H1 (cell line): ENCODE results near the gene OSBP2. TPM values are rescaled to one million over a fixed set of nuclear protein-coding genes. Genes with fewer than 3 reads are reported as not detected.

Source experiments
- CTCF ChIA-PET: fragments of 300-600 bp; sonication (Branson Sonifier 250); formaldehyde crosslinking; loops from one replicate; lab custom pipeline; 2021; ENCODE audit not compliant: partially characterized antibody; lab: Charles Lee
- POLR2A ChIA-PET: fragments of 300-600 bp; sonication (Branson Sonifier 250); formaldehyde crosslinking; loops from one replicate; lab custom pipeline; 2021; ENCODE audit warnings: inconsistent platforms; ENCODE audit not compliant: partially characterized antibody; lab: Charles Lee
- DNase-seq, 2 experiments: peaks; one replicate each; pipeline versions ENCODE4 v3.0.0 to v3.0.0-alpha.2; 2010 to 2022; ENCODE audit warnings: low spot score in 2 of 2, low read depth in 1 of 2, mixed read lengths in 1 of 2
- FAIRE-seq: peaks from 2 replicates; lab custom pipeline; 2011; peaks lifted over from hg19 to GRCh38; lab: Jason Lieb, UNC
- H2AFZ ChIP-seq: 2 replicates; pipeline ENCODE4 v1.8.1; 2012; ENCODE audit warnings: low read length, inconsistent platforms
- H2AK5ac ChIP-seq: 2 replicates; pipeline ENCODE4 v1.6.1; 2013; ENCODE audit warnings: low read depth, low read length
- H2BK120ac ChIP-seq: replicated peaks from 2 replicates; pipeline ENCODE3; 2013; ENCODE audit warnings: low read depth, low read length, inconsistent platforms
- H2BK12ac ChIP-seq: 2 replicates; pipeline ENCODE4 v1.6.1; 2013; ENCODE audit warnings: low read depth, low read length
- H2BK15ac ChIP-seq: 2 replicates; pipeline ENCODE4 v1.6.1; 2013; ENCODE audit warnings: low read length
- H2BK20ac ChIP-seq: 2 replicates; pipeline ENCODE4 v1.6.1; 2013; ENCODE audit warnings: low read length
- H2BK5ac ChIP-seq: 2 replicates; pipeline ENCODE4 v1.6.1; 2013; ENCODE audit warnings: low read depth, low read length
- H3K14ac ChIP-seq: 2 replicates; pipeline ENCODE4 v1.6.1; 2013; ENCODE audit warnings: inconsistent platforms; ENCODE audit not compliant: insufficient read length
- H3K18ac ChIP-seq: 2 replicates; pipeline ENCODE4 v1.6.1; 2013; ENCODE audit warnings: low read length; ENCODE audit errors: extremely low read depth
- H3K23ac ChIP-seq: 2 replicates; pipeline ENCODE4 v1.6.1; 2013; ENCODE audit warnings: inconsistent platforms; ENCODE audit not compliant: insufficient read length
- H3K23me2 ChIP-seq: 2 replicates; pipeline ENCODE4 v1.6.1; 2013; ENCODE audit warnings: low read depth, low read length
- H3K27ac ChIP-seq: 2 replicates; pipeline ENCODE4 v1.6.1; 2011; ENCODE audit warnings: low read depth, low read length, inconsistent platforms
- H3K27me3 ChIP-seq, 4 experiments: replicated peaks in 1 of 4; 1 replicate in 1 of 4; 2 replicates in 3 of 4; pipeline versions ENCODE4 v1.6.1 to v1.8.1; 2011 to 2013; ENCODE audit warnings: low read length in 3 of 4, mild to moderate bottlenecking in 3 of 4, inconsistent platforms in 2 of 4, mixed read lengths in 2 of 4, moderate library complexity in 1 of 4; ENCODE audit not compliant: control insufficient read depth in 3 of 4, insufficient read depth in 3 of 4; ENCODE audit errors: extremely low read depth in 1 of 4
- H3K36me3 ChIP-seq, 4 experiments: 2 replicates each; pipeline versions ENCODE4 v1.6.1 to v1.8.1; 2011 to 2013; ENCODE audit warnings: mild to moderate bottlenecking in 4 of 4, low read length in 3 of 4, moderate library complexity in 2 of 4, control low read depth in 1 of 4, inconsistent platforms in 1 of 4; ENCODE audit not compliant: insufficient read depth in 4 of 4, control insufficient read depth in 2 of 4
- H3K4ac ChIP-seq: replicated peaks from 2 replicates; pipeline ENCODE3; 2013; ENCODE audit warnings: low read length, low read depth, mixed read lengths, inconsistent platforms; ENCODE audit not compliant: insufficient read length
- H3K4me1 ChIP-seq, 4 experiments: replicated peaks in 1 of 4; 1 replicate in 1 of 4; 2 replicates in 3 of 4; pipeline versions ENCODE4 v1.6.1 to v1.8.1; 2011 to 2013; ENCODE audit warnings: low read length in 3 of 4, inconsistent platforms in 2 of 4, mixed read lengths in 1 of 4; ENCODE audit not compliant: insufficient read depth in 4 of 4, control insufficient read depth in 3 of 4
- H3K4me2 ChIP-seq, 2 experiments: 2 replicates each; pipeline versions ENCODE4 v1.6.1 to v1.8.1; 2011 to 2013; ENCODE audit warnings: low read depth in 2 of 2, low read length in 2 of 2, control low read depth in 1 of 2, inconsistent platforms in 1 of 2, mild to moderate bottlenecking in 1 of 2; ENCODE audit not compliant: insufficient read depth in 1 of 2
- H3K4me3 ChIP-seq, 4 experiments: fragments of 200-600, 300-600 bp in 1 of 4; sonication (generic), shearing (Covaris generic), sonication (Bioruptor Twin) in 1 of 4; 2 replicates each; pipeline versions ENCODE4 v1.5.1 to v1.8.1; 2011 to 2016; ENCODE audit warnings: low read length in 4 of 4, low read depth in 3 of 4, control low read depth in 2 of 4, inconsistent platforms in 2 of 4, mild to moderate bottlenecking in 2 of 4, mixed read lengths in 1 of 4, moderate library complexity in 1 of 4; ENCODE audit not compliant: insufficient read depth in 2 of 4; ENCODE audit errors: extremely low read depth in 1 of 4
- H3K56ac ChIP-seq: replicated peaks from 2 replicates; pipeline ENCODE3; 2013; ENCODE audit warnings: low read depth, mild to moderate bottlenecking, mixed read lengths, low read length, inconsistent platforms; ENCODE audit not compliant: insufficient read length
- H3K79me1 ChIP-seq: 2 replicates; pipeline ENCODE4 v1.6.1; 2013; ENCODE audit warnings: low read depth, low read length, control low read depth
- H3K79me2 ChIP-seq, 2 experiments: 2 replicates each; pipeline versions ENCODE4 v1.6.1 to v1.8.1; 2012 to 2013; ENCODE audit warnings: low read length in 2 of 2, mild to moderate bottlenecking in 2 of 2, inconsistent platforms in 1 of 2; ENCODE audit not compliant: insufficient read depth in 2 of 2, control insufficient read depth in 1 of 2
- H3K9ac ChIP-seq, 4 experiments: replicated peaks in 1 of 4; 1 replicate in 1 of 4; 2 replicates in 3 of 4; pipeline versions ENCODE4 v1.6.1 to v1.8.1; 2011 to 2013; ENCODE audit warnings: low read depth in 3 of 4, low read length in 3 of 4, control low read depth in 2 of 4, mild to moderate bottlenecking in 2 of 4, moderate library complexity in 2 of 4, inconsistent platforms in 1 of 4; ENCODE audit errors: extremely low read depth in 1 of 4
- H3K9me3 ChIP-seq, 2 experiments: 2 replicates each; pipeline versions ENCODE4 v1.6.1 to v1.8.1; 2012 to 2013; ENCODE audit warnings: mild to moderate bottlenecking in 2 of 2, moderate library complexity in 2 of 2, control low read depth in 1 of 2, inconsistent platforms in 1 of 2, low read depth in 1 of 2, low read length in 1 of 2, mixed read lengths in 1 of 2; ENCODE audit not compliant: insufficient read depth in 2 of 2
- H4K20me1 ChIP-seq, 2 experiments: replicated peaks in 1 of 2; 2 replicates each; pipeline versions ENCODE3 to v1.8.1; 2011 to 2013; ENCODE audit warnings: inconsistent platforms in 2 of 2, low read length in 2 of 2, mild to moderate bottlenecking in 1 of 2; ENCODE audit not compliant: insufficient read depth in 2 of 2, control insufficient read depth in 1 of 2
- H4K5ac ChIP-seq: 2 replicates; pipeline ENCODE4 v1.6.1; 2013; ENCODE audit warnings: low read length, low read depth, mixed read lengths, inconsistent platforms; ENCODE audit not compliant: insufficient read length
- H4K8ac ChIP-seq: 2 replicates; pipeline ENCODE4 v1.8.0; 2013; ENCODE audit warnings: mild to moderate bottlenecking, moderate library complexity, low read length, inconsistent platforms; ENCODE audit not compliant: insufficient read depth; ENCODE audit errors: extremely low read depth
- H4K91ac ChIP-seq: replicated peaks from 2 replicates; pipeline ENCODE3; 2013; ENCODE audit warnings: low read length, mixed read lengths, inconsistent platforms; ENCODE audit not compliant: insufficient read length
- BACH1 ChIP-seq: IDR thresholded peaks from 2 replicates; pipeline ENCODE4 v1.6.1; 2012; ENCODE audit warnings: low read length, improper control_type of control experiment
- CBX5 ChIP-seq: fragments of 300-800, 300-1000 bp; sonication (generic); IDR thresholded peaks from 2 replicates; pipeline ENCODE4 v1.7.1; 2016; ENCODE audit warnings: antibody characterized with exemption, low read length, low read depth
- CHD1 ChIP-seq: IDR thresholded peaks from 2 replicates; pipeline ENCODE4 v1.6.1; 2012; ENCODE audit warnings: low read depth, low read length, improper control_type of control experiment
- CREB1 ChIP-seq: IDR thresholded peaks from 2 replicates; pipeline ENCODE4 v1.6.1; 2012; ENCODE audit warnings: inconsistent platforms
- POU5F1 ChIP-seq: IDR thresholded peaks from 2 replicates; pipeline ENCODE4 v1.6.1; 2011; ENCODE audit warnings: low read depth, mild to moderate bottlenecking, low read length, moderate library complexity
- RAD21 ChIP-seq, 2 experiments: IDR thresholded peaks in 1 of 2; conservative IDR thresholded peaks in 1 of 2; 2 replicates each; pipeline ENCODE4 v1.6.1; 2011; ENCODE audit warnings: low read depth in 2 of 2, low read length in 2 of 2, improper control_type of control experiment in 1 of 2, inconsistent platforms in 1 of 2, mild to moderate bottlenecking in 1 of 2, moderate library complexity in 1 of 2
- RFX5 ChIP-seq: IDR thresholded peaks from 2 replicates; pipeline ENCODE4 v1.6.1; 2011; ENCODE audit warnings: low read depth, low read length, improper control_type of control experiment, borderline replicate concordance
- RNF2 ChIP-seq: fragments of 200-900, 300-1000 bp; sonication (generic); IDR thresholded peaks from 2 replicates; pipeline ENCODE4 v1.7.1; 2016; ENCODE audit warnings: borderline replicate concordance, low read depth, mild to moderate bottlenecking, antibody characterized with exemption, low read length; ENCODE audit not compliant: poor library complexity, severe bottlenecking; ENCODE audit errors: missing control alignments
- SP2 ChIP-seq: IDR thresholded peaks from 2 replicates; pipeline ENCODE4 v1.6.1; 2012; ENCODE audit warnings: mild to moderate bottlenecking, low read length, inconsistent platforms
- whole genome bisulfite sequencing, 2 experiments: shearing (Covaris generic) in 1 of 2; methylation state at CpG; one replicate each; pipeline versions ENCODE4 v1.1.6 to v1.1.7; 2013 to 2015; ENCODE audit warnings: low lambda C conversion rate in 2 of 2, mixed read lengths in 2 of 2, inconsistent platforms in 1 of 2, low coverage in 1 of 2, missing lambda C conversion rate in 1 of 2; ENCODE audit not compliant: insufficient replicate concordance in 2 of 2, insufficient coverage in 1 of 2, insufficient read length in 1 of 2; ENCODE audit errors: extremely low coverage in 1 of 2, missing lambda C conversion rate in 1 of 2; 5-methylcytosine and 5-hydroxymethylcytosine counted together
- polyA plus RNA-seq, 7 experiments: library from polyadenylated mRNA; depleted of rRNA in 3 of 7; stranded (reverse) in 5 of 7; unstranded in 2 of 7; fragments of >200 nt in 5 of 7; fragments of 200-250 nt in 2 of 7; gene quantifications; 1 replicate in 5 of 7; 2 replicates in 1 of 7; 4 replicates in 1 of 7; pipeline versions ENCODE4 v1.2.1 to v1.2.3, GENCODE V29; 2011 to 2013; ENCODE audit warnings: missing spikeins in 2 of 7, mixed read lengths in 2 of 7
- total RNA-seq: library from RNA; stranded (reverse); fragmentation: NEBNext Ultra II Directional; extraction: Animal tissue kit (Norgen Biotek cat#: 25700); gene quantifications from 2 replicates; pipeline ENCODE4 v1.2.1, GENCODE V29; 2021
- TF ChIP-seq, protein P1 (sequence below): IDR thresholded peaks from 2 replicates; pipeline ENCODE4 v1.6.1; 2011; ENCODE audit warnings: low read depth, mild to moderate bottlenecking, low read length; ENCODE audit not compliant: insufficient read depth

Gene OSBP2
- total and polyA plus RNA-seq, 2 of the 8 experiments (the other 6 are each of a cell fraction or from before 2014, with no cell fraction given): 3.4 to 3.7 TPM

DNA sequence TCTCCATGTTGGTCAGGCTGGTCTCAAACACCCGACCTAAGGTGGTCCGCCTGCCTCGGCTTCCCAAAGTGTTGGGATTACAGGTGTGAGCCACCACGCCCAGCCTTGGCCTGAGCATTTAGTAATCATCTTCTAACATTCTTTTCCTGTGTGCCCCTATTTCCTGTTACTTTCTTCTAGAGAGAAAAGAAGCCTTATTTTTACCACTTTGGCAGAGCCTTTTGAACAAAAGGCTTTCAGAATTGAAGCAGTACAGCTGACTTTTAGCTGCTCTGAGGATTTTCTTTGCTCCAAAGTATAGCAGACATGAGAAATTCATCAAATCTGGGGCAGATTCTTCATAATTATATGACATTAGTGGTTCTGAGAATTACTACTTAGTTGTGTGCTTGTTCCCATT, 260.5 kb downstream of the OSBP2 start:
- no peak overlapping the region for H2BK5ac ChIP-seq
- no peak overlapping the region for H2BK20ac ChIP-seq
- no peak overlapping the region for H3K18ac ChIP-seq
- H2AK5ac ChIP-seq: no peak overlapping the region
- H3K14ac ChIP-seq: no peak overlapping the region
- H3K79me1 ChIP-seq: peaks cover 3% of the 10 kb centered on the region; the same call in 1 of the 2 replicates
- no peaks in the 10 kb centered on the region for H3K27me3 ChIP-seq
- H4K20me1 ChIP-seq: peaks cover 5 to 11% of the 10 kb centered on the region in 2 experiments
- no peaks in the 10 kb centered on the region for H3K9me3 ChIP-seq
- H3K4me3 ChIP-seq: no peak overlapping the region
- DNase-seq (no peak), FAIRE-seq (no peak)
- no peak overlapping the region for H4K8ac ChIP-seq
- H3K9ac ChIP-seq: no peak overlapping the region
- TF ChIP-seq CHD1 (no peak), BACH1 (no peak), RAD21 (IDR thresholded peaks at IDR 0.05 in 1 of 2, conservative IDR thresholded peaks at IDR 0.05 in 1 of 2; ENCODE audit: low read depth in 2 of 2, low read length in 2 of 2) (no peak), POU5F1 (no peak), RNF2 (no peak), CBX5 (no peak), CREB1 (no peak), RFX5 (no peak), SP2 (no peak)
- TF ChIP-seq, protein P1, sequence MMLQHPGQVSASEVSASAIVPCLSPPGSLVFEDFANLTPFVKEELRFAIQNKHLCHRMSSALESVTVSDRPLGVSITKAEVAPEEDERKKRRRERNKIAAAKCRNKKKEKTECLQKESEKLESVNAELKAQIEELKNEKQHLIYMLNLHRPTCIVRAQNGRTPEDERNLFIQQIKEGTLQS: no peak
- H3K4ac ChIP-seq: no peak overlapping the region
- H3K23ac ChIP-seq: no peak overlapping the region
- H2AFZ ChIP-seq: no peak overlapping the region
- peaks cover 0 to 40% of the 10 kb centered on the region in 2 experiments; a peak in 2 of 4 replicates for H3K79me2 ChIP-seq
- H4K5ac ChIP-seq: no peak overlapping the region
- H2BK12ac ChIP-seq: no peak overlapping the region
- ChIA-PET POLR2A (interaction anchor here (0.9 to 1.9 kb wide), 4 partner anchors 10 to 130 kb away, joined by 3 to 9 read pairs (median 4); partner anchors contain the start of genes MORC2 and TUG1), CTCF (interaction anchor here (0.9 to 1.9 kb wide), 4 partner anchors 8 to 130 kb away, joined by 3 to 4 read pairs (median 3); no protein-coding TSS in a partner anchor)
- no peak overlapping the region for H3K56ac ChIP-seq
- no peak overlapping the region for H4K91ac ChIP-seq
- H2BK15ac ChIP-seq: no peak overlapping the region
- no peak overlapping the region for H2BK120ac ChIP-seq
- H3K23me2 ChIP-seq: no peaks in the 10 kb centered on the region
- H3K4me1 ChIP-seq: no peaks in the 10 kb centered on the region
- WGBS, 2 experiments: 86% methylated on average over 4 of the region's 4 CpGs; no CpG with 5 or more reads in 1 of the 2 experiments
- H3K27ac ChIP-seq: no peak overlapping the region
- peaks cover 6 to 75% (median 52%) of the 10 kb centered on the region in 4 experiments for H3K36me3 ChIP-seq
- no peak overlapping the region for H3K4me2 ChIP-seq
